Natural killer cell (primary cell): ENCODE data around the gene PIEZO1. TPM values are rescaled to one million over a fixed set of nuclear protein-coding genes. Genes with fewer than 3 reads are reported as not detected.

ENCODE experiments used
- ATAC-seq, 3 donors: fragments of 150-1000 bp in 2 of 3; fragments of 200-7000 bp in 1 of 3; cut with Tn5 transposase; 1 replicate in 1 of 3; 2 replicates in 2 of 3; pipeline ENCODE4 v1.10.0; 2021; ENCODE audit warnings: mild to moderate bottlenecking in 2 of 3, moderate library complexity in 2 of 3
- DNase-seq, 2 donors: peaks; one replicate each; pipeline versions ENCODE4 v3.0.0 to v3.0.0-alpha.2; 2013 to 2021; ENCODE audit warnings: mixed read lengths in 1 of 2
- H3K27ac ChIP-seq: one replicate; pipeline ENCODE4 v1.5.1; 2013; ENCODE audit warnings: mild to moderate bottlenecking, low read length
- H3K27me3 ChIP-seq: one replicate; pipeline ENCODE4 v1.6.1; 2013; ENCODE audit warnings: low read length; ENCODE audit not compliant: control insufficient read depth, insufficient read depth
- H3K36me3 ChIP-seq: one replicate; pipeline ENCODE4 v1.6.1; 2013; ENCODE audit warnings: low read length; ENCODE audit not compliant: control insufficient read depth, insufficient read depth
- H3K4me1 ChIP-seq: one replicate; pipeline ENCODE4 v1.6.1; 2013; ENCODE audit warnings: low read length; ENCODE audit not compliant: control insufficient read depth, insufficient read depth
- H3K4me3 ChIP-seq: one replicate; pipeline ENCODE4 v1.5.1; 2013; ENCODE audit warnings: low read length
- H3K9me3 ChIP-seq: one replicate; pipeline ENCODE4 v1.6.1; 2013; ENCODE audit warnings: low read length; ENCODE audit not compliant: control insufficient read depth, insufficient read depth
- H3K27ac Mint-ChIP-seq, 2 donors: one replicate each; pipeline ENCODE4 v1.8.0; 2022; ENCODE audit warnings: mild to moderate bottlenecking in 2 of 2, mixed read lengths in 2 of 2, moderate library complexity in 1 of 2
- H3K27me3 Mint-ChIP-seq, 2 donors: one replicate each; pipeline ENCODE4 v1.8.0; 2022; ENCODE audit warnings: low read depth in 2 of 2, mixed read lengths in 2 of 2
- H3K36me3 Mint-ChIP-seq: one replicate; pipeline ENCODE4 v1.8.0; 2022; ENCODE audit warnings: mixed read lengths
- H3K4me1 Mint-ChIP-seq, 2 donors: one replicate each; pipeline ENCODE4 v1.8.0; 2022; ENCODE audit warnings: mixed read lengths in 2 of 2
- H3K4me3 Mint-ChIP-seq: one replicate; pipeline ENCODE4 v1.8.0; 2022; ENCODE audit warnings: mild to moderate bottlenecking, moderate library complexity, mixed read lengths
- H3K9me3 Mint-ChIP-seq, 2 donors: one replicate each; pipeline ENCODE4 v1.8.0; 2022; ENCODE audit warnings: mixed read lengths in 2 of 2
- CTCF ChIP-seq: fragments of 200-600 bp; IDR thresholded peaks from one replicate; pipeline ENCODE4 v1.8.0; 2022; ENCODE audit warnings: antibody characterized with exemption
- WGBS: methylation state at CpG from one replicate; pipeline ENCODE4 v1.1.7; 2013; ENCODE audit warnings: missing lambda C conversion rate; ENCODE audit not compliant: insufficient coverage; 5-methylcytosine and 5-hydroxymethylcytosine counted together
- intact Hi-C: fragments of 100-400 bp; cut with micrococcal nuclease; formaldehyde crosslinking; loops from one replicate; pipeline ENCODE4 v1.14.2; 2022
- total RNA-seq, 4 donors: library from RNA; stranded (reverse); fragments of 120-200 nt in 1 of 4; gene quantifications; one replicate each; pipeline versions ENCODE4 v1.2.3 to v1.2.4, GENCODE V29; 2013 to 2022

Gene PIEZO1
- total RNA-seq, 3 donors from 2014 or later (not counting 1 experiment from before 2014, with no cell fraction given) = 172 to 197 (median 183) TPM

GRCh38 chr16:88827727-88828126 lies 42.7 kb upstream of the PIEZO1 start:
- 96% methylated on average over 21 of the region's 21 CpGs for WGBS
- no peaks in the 10 kb centered on the region for H3K27me3 ChIP-seq
- no peak for TF ChIP-seq CTCF
- H3K4me3 ChIP-seq = no peak overlapping the region
- intact Hi-C loops = no loop called here
- Mint-ChIP-seq H3K27me3 (no peaks in the 10 kb centered on the region), H3K4me3 (no peak overlapping the region), H3K9me3 (no peaks in the 10 kb centered on the region), H3K27ac (no peak overlapping the region), H3K4me1 (no peaks in the 10 kb centered on the region), H3K36me3 (no peaks in the 10 kb centered on the region)
- no peaks in the 10 kb centered on the region for H3K4me1 ChIP-seq
- no peak overlapping the region for H3K27ac ChIP-seq
- ATAC-seq (no peak), DNase-seq (no peak)
- peaks cover 6% of the 10 kb centered on the region for H3K36me3 ChIP-seq
- no peaks in the 10 kb centered on the region for H3K9me3 ChIP-seq

- no peak overlapping the region for H3K4me3 ChIP-seq
- Mint-ChIP-seq H3K9me3 (no peaks in the 10 kb centered on the region), H3K27me3 (no peaks in the 10 kb centered on the region), H3K36me3 (no peaks in the 10 kb centered on the region), H3K4me3 (no peak overlapping the region), H3K4me1 (no peaks in the 10 kb centered on the region), H3K27ac (no peak overlapping the region)
- DNase-seq (no peak), ATAC-seq (no peak)
- H3K4me1 ChIP-seq = no peaks in the 10 kb centered on the region
- H3K9me3 ChIP-seq = no peaks in the 10 kb centered on the region
- TF ChIP-seq CTCF = no peak
- peaks cover 17% of the 10 kb centered on the region for H3K36me3 ChIP-seq
- no peak overlapping the region for H3K27ac ChIP-seq
- H3K27me3 ChIP-seq = no peaks in the 10 kb centered on the region
- intact Hi-C loops = no loop called here
- WGBS = 95% methylated on average over 26 of the region's 26 CpGs
Measured at GRCh38 chr16:88826070-88826840, 41.2 kb upstream of the PIEZO1 start.

- Histone ChIP-seq H3K27ac (no peak overlapping the region), H3K36me3 (peaks cover 18% of the 10 kb centered on the region), H3K9me3 (no peaks in the 10 kb centered on the region), H3K4me3 (no peak overlapping the region), H3K4me1 (no peaks in the 10 kb centered on the region), H3K27me3 (no peaks in the 10 kb centered on the region)
- intact Hi-C loops = no loop called here
- WGBS = 96% methylated on average over 12 of the region's 12 CpGs
- no peak for TF ChIP-seq CTCF
- H3K36me3 Mint-ChIP-seq = no peaks in the 10 kb centered on the region
- DNase-seq (no peak), ATAC-seq (no peak)
- H3K27ac Mint-ChIP-seq = no peak overlapping the region
- H3K9me3 Mint-ChIP-seq = no peaks in the 10 kb centered on the region
- H3K4me3 Mint-ChIP-seq = no peak overlapping the region
- H3K27me3 Mint-ChIP-seq = no peaks in the 10 kb centered on the region
- no peaks in the 10 kb centered on the region for H3K4me1 Mint-ChIP-seq
Measured at GRCh38 chr16:88825146-88825545, 40.1 kb upstream of the PIEZO1 start.
